GM12865 (cell line): ENCODE measurements around the gene NR1I3.
"Not testable (repeated sequence)": the region's sequence is repeated elsewhere in the genome, so short reads cannot be mapped to it uniquely, and the experiment has no call there.

Experiments used
- DNase-seq: peaks from one replicate; pipeline ENCODE4 v3.0.0; 2010; ENCODE audit warnings: low read depth
- H3K4me3 ChIP-seq: 2 replicates; pipeline ENCODE4 v1.5.1; 2011; ENCODE audit warnings: mild to moderate bottlenecking, low read depth, low read length, control low read depth
- TF ChIP-seq, protein P1 (sequence below): IDR thresholded peaks from 2 replicates; pipeline ENCODE4 v1.5.1; 2011; ENCODE audit warnings: low read length, control low read depth, low read depth, inconsistent platforms; ENCODE audit not compliant: insufficient read depth; ENCODE audit errors: missing control alignments

Gene NR1I3

DNA sequence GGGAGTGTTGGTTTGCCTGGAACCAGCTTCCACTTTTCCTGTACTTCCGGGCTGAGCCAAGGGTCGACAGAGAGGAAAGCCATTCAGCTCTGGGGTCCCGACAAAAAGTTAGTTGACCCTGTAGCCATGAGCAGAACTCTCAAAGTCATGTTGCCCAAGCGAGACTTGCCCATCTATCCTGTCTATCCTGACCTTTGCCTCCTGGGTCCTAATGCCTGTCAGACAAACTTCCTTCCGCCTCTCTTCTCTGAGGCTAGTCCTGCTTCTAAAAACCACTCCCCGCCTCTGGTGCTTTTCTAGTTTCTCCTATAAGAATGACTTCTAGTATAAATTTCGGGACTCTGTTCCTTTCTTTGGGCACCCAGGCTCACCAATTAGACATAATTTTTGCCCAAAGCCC lies 12.8 kb upstream of the NR1I3 start:
- H3K4me3 ChIP-seq = no peak overlapping the region
- no peak for DNase-seq
- TF ChIP-seq, protein P1, sequence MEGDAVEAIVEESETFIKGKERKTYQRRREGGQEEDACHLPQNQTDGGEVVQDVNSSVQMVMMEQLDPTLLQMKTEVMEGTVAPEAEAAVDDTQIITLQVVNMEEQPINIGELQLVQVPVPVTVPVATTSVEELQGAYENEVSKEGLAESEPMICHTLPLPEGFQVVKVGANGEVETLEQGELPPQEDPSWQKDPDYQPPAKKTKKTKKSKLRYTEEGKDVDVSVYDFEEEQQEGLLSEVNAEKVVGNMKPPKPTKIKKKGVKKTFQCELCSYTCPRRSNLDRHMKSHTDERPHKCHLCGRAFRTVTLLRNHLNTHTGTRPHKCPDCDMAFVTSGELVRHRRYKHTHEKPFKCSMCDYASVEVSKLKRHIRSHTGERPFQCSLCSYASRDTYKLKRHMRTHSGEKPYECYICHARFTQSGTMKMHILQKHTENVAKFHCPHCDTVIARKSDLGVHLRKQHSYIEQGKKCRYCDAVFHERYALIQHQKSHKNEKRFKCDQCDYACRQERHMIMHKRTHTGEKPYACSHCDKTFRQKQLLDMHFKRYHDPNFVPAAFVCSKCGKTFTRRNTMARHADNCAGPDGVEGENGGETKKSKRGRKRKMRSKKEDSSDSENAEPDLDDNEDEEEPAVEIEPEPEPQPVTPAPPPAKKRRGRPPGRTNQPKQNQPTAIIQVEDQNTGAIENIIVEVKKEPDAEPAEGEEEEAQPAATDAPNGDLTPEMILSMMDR = no peak

DNA sequence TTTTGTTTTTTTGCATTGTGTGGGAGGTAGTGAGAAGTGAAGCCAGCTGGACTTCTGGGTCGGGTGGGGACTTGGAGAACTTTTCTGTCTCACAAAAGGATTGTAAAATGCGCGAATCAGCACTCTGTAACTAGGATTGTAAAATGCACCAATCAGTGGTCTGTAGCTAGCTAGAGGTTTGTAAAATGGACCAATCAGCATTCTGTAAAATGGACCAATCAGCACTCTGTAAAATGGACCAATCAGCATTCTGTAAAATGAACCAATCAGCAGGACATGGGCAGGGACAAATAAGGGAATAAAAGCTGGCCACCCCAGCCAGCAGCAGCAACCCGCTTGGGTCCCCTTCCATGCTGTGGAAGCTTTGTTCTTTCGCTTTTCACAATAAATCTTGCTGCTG lies 12.1 kb upstream of the NR1I3 start:
- not testable (repeated sequence) for DNase-seq, H3K4me3 ChIP-seq

DNA sequence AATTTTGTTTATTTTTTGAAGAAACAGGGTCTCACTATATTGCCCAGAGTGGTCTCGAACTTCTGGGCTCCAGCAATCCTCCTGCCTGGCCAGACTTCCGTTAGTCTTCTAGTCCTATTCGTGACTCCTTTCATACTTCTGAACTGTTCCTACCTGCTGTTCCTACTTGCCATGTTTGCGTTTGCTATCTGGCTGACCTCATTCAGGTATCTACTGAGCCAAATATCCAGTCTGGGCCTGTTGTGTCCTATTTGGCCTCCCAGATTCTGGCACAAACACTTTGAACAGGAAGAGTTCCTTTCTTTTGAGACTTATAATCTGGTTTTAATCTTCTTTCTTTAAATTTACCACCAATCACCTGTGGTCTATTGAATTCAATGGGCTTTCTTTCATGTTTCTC lies 6.9 kb upstream of the NR1I3 start:
- no peak overlapping the region for H3K4me3 ChIP-seq
- TF ChIP-seq, protein P1 = no peak
- DNase-seq = no peak

DNA sequence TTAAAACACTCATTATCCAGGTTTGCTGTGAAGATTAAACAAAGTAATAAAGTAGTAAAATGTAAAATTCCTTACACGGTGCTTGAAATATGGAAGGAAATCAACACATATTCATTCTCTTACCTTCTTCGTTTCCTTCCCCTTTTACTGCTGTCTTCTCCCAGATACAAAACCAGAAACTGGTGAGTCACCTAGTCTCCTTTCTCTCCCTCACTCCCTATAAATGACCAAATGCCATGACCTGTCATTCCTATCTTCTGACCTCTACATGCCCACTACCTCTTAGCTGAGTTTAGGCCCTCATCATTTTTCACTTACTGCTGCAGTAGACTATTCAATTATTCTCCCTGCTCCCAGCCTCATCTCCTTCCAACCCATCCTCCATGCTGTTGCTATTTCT lies 4.3 kb upstream of the NR1I3 start:
- TF ChIP-seq, protein P1 = no peak
- no peak for DNase-seq
- no peak overlapping the region for H3K4me3 ChIP-seq

DNA sequence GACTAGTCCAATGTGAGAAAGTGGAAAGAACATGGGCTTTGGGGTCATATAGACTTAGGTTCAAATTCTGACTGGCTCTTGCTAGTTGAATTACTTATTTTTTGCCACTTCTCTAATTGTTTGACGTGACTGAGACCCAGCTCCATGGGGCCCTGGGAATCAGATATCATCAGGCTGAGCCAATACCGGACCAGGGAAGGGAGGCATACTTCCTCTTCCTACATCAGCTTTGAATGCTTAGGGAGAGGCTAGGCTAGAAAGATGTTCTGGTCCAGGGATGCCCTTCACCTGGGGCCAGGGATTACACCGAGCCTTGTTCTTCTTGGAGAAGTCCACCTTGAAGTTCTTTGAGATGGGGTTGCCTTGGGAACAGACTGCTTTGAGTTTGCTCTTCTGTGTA lies 3.7 kb upstream of the NR1I3 start:
- H3K4me3 ChIP-seq = no peak overlapping the region
- no peak for DNase-seq
- TF ChIP-seq, protein P1 = no peak

DNA sequence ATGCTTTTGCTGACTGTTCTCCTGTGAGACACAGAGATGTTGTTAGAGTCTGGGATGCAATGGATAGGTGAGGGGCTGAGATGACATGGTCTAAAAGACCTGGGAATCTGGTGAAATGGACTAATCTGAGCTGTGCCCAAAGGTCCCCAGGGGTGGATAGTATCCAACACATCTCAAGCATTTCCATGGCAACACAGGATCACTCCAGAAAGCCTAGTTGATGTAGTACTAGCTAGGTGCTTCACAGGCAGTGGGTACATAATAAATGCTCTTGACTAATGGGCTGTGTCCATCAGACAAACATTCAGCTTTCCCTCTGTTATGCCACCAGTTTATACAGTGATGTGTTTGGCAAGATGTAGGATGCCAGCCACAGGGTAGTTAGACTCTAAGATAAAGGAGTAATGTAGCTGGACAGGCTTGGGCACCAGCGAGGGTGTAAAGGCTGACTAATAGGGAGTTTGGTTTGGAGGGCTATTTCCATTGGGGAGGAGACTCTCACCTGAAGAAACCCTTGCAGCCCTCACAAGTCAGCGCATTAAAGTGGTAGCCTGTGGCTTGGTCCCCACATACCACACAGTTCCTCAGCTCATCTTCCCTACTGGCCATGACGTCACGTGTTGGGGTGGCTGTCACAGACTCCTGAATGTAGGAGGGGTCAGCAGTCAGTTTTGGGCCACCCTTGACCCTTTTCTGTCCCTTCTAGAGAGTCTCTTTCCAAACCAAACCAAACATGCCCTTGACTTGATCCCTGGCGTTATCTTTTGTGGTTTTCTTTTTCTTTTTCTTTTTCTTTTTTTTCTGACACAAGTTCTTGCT lies 1.8 kb downstream of the NR1I3 start:
- DNase-seq = no peak
- no peak overlapping the region for H3K4me3 ChIP-seq
- TF ChIP-seq, protein P1 = no peak

DNA sequence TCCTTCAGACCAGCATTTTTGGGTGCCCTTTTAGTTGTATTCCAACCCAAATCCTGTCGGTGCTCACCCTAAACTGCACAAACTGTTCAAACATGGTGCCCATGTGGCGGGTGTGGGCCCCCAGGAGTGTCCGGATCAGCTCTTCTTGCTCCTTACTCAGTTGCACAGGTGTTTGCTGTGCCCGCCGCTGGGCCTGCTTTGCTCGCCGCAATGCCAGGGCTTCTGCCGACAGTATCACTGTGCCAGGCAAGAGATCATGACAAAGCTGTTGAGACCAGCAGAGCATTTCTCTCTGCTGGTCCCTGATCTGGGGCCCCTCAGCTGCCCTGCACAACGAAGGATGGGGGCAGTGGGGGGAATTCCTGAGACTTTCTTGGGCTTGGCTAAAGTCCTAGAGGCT lies 4.9 kb downstream of the NR1I3 start:
- no peak for DNase-seq
- H3K4me3 ChIP-seq = no peak overlapping the region
- TF ChIP-seq, protein P1 = no peak
